Nephron (organoid): Measurements from ENCODE around the gene BTRC.

Experiments used
- H3K27ac Mint-ChIP-seq, 3 experiments: 2 replicates each; pipeline ENCODE4 v1.8.0; 2020; ENCODE audit warnings: mixed read lengths in 3 of 3, mild to moderate bottlenecking in 2 of 3, moderate library complexity in 1 of 3
- H3K27me3 Mint-ChIP-seq: 2 replicates; pipeline ENCODE4 v1.8.0; 2021; ENCODE audit warnings: low read depth, mild to moderate bottlenecking, moderate library complexity, mixed read lengths
- H3K36me3 Mint-ChIP-seq: 2 replicates; pipeline ENCODE4 v1.8.0; 2020; ENCODE audit warnings: low read depth, mixed read lengths
- H3K4me1 Mint-ChIP-seq: 2 replicates; pipeline ENCODE4 v1.8.0; 2020; ENCODE audit warnings: mixed read lengths
- H3K4me3 Mint-ChIP-seq, 3 experiments: 2 replicates each; pipeline ENCODE4 v1.8.0; 2020; ENCODE audit warnings: mild to moderate bottlenecking in 3 of 3, mixed read lengths in 3 of 3, moderate library complexity in 2 of 3
- H3K9me3 Mint-ChIP-seq: 2 replicates; pipeline ENCODE4 v1.8.0; 2020; ENCODE audit warnings: mixed read lengths
- CTCF ChIP-seq, 3 experiments: fragments of 200-600 bp; sonication (generic); IDR thresholded peaks; one replicate each; pipeline ENCODE4 v1.5.0; 2021; ENCODE audit warnings: antibody characterized with exemption in 3 of 3; ENCODE audit not compliant: unreplicated experiment in 3 of 3

Gene BTRC

GRCh38 chr10:101560298-101561067, 206.5 kb downstream of the BTRC start:
- H3K4me3 Mint-ChIP-seq, result no peak overlapping the region
- peaks cover 45% of the 10 kb centered on the region for H3K27me3 Mint-ChIP-seq
- no peak for TF ChIP-seq CTCF (IDR thresholded peaks at IDR 0.05; ENCODE audit: unreplicated experiment in 3 of 3)
- H3K36me3 Mint-ChIP-seq, result peaks cover 9% of the 10 kb centered on the region
- no peak overlapping the region for H3K27ac Mint-ChIP-seq
- H3K9me3 Mint-ChIP-seq, result no peaks in the 10 kb centered on the region
- H3K4me1 Mint-ChIP-seq, result peaks cover 8% of the 10 kb centered on the region

- TF ChIP-seq CTCF (IDR thresholded peaks at IDR 0.05; ENCODE audit: unreplicated experiment in 3 of 3), result no peak
- Mint-ChIP-seq H3K9me3 (no peaks in the 10 kb centered on the region), H3K27ac (no peak overlapping the region), H3K4me1 (peaks cover 8% of the 10 kb centered on the region), H3K27me3 (peaks cover 50% of the 10 kb centered on the region), H3K36me3 (peaks cover 2% of the 10 kb centered on the region), H3K4me3 (no peak overlapping the region)
These were observed 207.3 kb downstream of the BTRC start for GRCh38 chr10:101561068-101561915.

GRCh38 chr10:101562231-101562630, 208.3 kb downstream of the BTRC start:
- no peak for TF ChIP-seq CTCF (IDR thresholded peaks at IDR 0.05; ENCODE audit: unreplicated experiment in 3 of 3)
- Mint-ChIP-seq H3K9me3 (no peaks in the 10 kb centered on the region), H3K27ac (no peak overlapping the region), H3K4me3 (no peak overlapping the region), H3K36me3 (no peaks in the 10 kb centered on the region), H3K4me1 (peaks cover 14% of the 10 kb centered on the region), H3K27me3 (peaks cover 57% of the 10 kb centered on the region)

- TF ChIP-seq CTCF (IDR thresholded peaks at IDR 0.05; ENCODE audit: unreplicated experiment in 3 of 3), result no peak
- no peak overlapping the region for H3K27ac Mint-ChIP-seq
- no peaks in the 10 kb centered on the region for H3K36me3 Mint-ChIP-seq
- H3K9me3 Mint-ChIP-seq, result no peaks in the 10 kb centered on the region
- peaks cover 18% of the 10 kb centered on the region for H3K4me1 Mint-ChIP-seq
- H3K27me3 Mint-ChIP-seq, result peaks cover 59% of the 10 kb centered on the region
- H3K4me3 Mint-ChIP-seq, result no peak overlapping the region
These were observed 209.0 kb downstream of the BTRC start for GRCh38 chr10:101563007-101563406.

- no peak overlapping the region for H3K4me3 Mint-ChIP-seq
These were observed 209.6 kb downstream of the BTRC start for GRCh38 chr10:101563497-101564040.

More at GRCh38 chr10:101563497-101564040, 209.6 kb downstream of the BTRC start:
- Mint-ChIP-seq H3K9me3 (no peaks in the 10 kb centered on the region), H3K27me3 (peaks cover 63% of the 10 kb centered on the region), H3K27ac (no peak overlapping the region), H3K36me3 (no peaks in the 10 kb centered on the region), H3K4me1 (peaks cover 18% of the 10 kb centered on the region)
- TF ChIP-seq CTCF (IDR thresholded peaks at IDR 0.05; ENCODE audit: unreplicated experiment in 3 of 3), result no peak
